Ishikawa (cell line): ENCODE measurements around the gene DAGLA.

Experiments
- CEBPB ChIP-seq: IDR thresholded peaks from 2 replicates; pipeline ENCODE4 v1.6.1; 2012
- CREB1 ChIP-seq: IDR thresholded peaks from 2 replicates; pipeline ENCODE4 v1.6.1; 2012; ENCODE audit warnings: low read depth
- EGR1 ChIP-seq: IDR thresholded peaks from 2 replicates; pipeline ENCODE4 v1.6.1; 2012
- EP300 ChIP-seq: IDR thresholded peaks from 2 replicates; pipeline ENCODE4 v1.6.1; 2012; ENCODE audit warnings: borderline replicate concordance
- FOXM1 ChIP-seq: IDR thresholded peaks from 2 replicates; pipeline ENCODE4 v1.6.1; 2012; ENCODE audit warnings: low read depth, borderline replicate concordance
- NFIC ChIP-seq: IDR thresholded peaks from 2 replicates; pipeline ENCODE4 v1.6.1; 2012
- RAD21 ChIP-seq: IDR thresholded peaks from 2 replicates; pipeline ENCODE4 v1.6.1; 2012; ENCODE audit warnings: low read depth
- TAF1 ChIP-seq: IDR thresholded peaks from 2 replicates; pipeline ENCODE4 v1.6.1; 2012; ENCODE audit warnings: low read depth, mild to moderate bottlenecking
- TEAD4 ChIP-seq: IDR thresholded peaks from 2 replicates; pipeline ENCODE4 v1.6.1; 2012
- YY1 ChIP-seq: IDR thresholded peaks from 2 replicates; pipeline ENCODE4 v1.6.1; 2012; ENCODE audit warnings: low read depth
- ZBTB7A ChIP-seq: IDR thresholded peaks from 2 replicates; pipeline ENCODE4 v1.6.1; 2012; ENCODE audit warnings: low read depth
- TF ChIP-seq, protein P1 (sequence below): IDR thresholded peaks from 2 replicates; pipeline ENCODE4 v1.6.1; 2012
- TF ChIP-seq, protein P2 (sequence below): IDR thresholded peaks from 2 replicates; pipeline ENCODE4 v1.6.1; 2012
- TF ChIP-seq, protein P3 (sequence below): IDR thresholded peaks from 2 replicates; pipeline ENCODE4 v1.6.1; 2012; ENCODE audit warnings: low read depth, mild to moderate bottlenecking

DNA sequence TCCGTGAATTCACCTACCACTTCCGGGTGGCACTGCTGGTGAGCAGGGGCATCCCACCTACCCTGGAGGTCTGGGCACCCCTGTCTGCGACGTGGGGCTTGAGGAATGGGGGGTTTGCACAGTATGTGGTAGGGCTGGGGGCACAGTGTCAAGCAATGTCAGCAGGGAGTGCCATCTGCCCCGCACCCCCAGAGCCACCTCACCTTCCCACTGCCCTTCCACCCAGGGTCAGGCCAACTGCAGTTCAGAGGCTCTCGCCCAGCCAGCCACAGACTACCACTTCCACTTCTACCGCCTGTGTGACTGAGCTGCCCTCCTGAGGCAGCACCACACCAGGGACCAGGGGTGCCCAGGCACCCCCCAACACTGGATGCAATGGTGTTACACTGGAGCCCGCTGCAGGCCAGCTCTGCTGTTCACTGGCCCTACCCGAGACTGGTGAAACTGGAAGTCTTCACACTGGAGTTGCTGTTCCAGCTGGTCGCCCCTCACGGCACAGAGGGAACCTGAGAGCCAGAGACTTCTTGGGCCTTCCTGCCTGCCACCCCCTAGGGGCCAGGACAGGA is 105.7 kb downstream of the DAGLA start:
- TF ChIP-seq, protein P1, sequence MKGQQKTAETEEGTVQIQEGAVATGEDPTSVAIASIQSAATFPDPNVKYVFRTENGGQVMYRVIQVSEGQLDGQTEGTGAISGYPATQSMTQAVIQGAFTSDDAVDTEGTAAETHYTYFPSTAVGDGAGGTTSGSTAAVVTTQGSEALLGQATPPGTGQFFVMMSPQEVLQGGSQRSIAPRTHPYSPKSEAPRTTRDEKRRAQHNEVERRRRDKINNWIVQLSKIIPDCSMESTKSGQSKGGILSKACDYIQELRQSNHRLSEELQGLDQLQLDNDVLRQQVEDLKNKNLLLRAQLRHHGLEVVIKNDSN, result no peak
- TF ChIP-seq EGR1 (no peak), RAD21 (no peak), EP300 (no peak), YY1 (no peak), TAF1 (no peak), TEAD4 (no peak), ZBTB7A (no peak), CREB1 (no peak), NFIC (no peak), CEBPB (no peak), FOXM1 (no peak)
- TF ChIP-seq, protein P2, sequence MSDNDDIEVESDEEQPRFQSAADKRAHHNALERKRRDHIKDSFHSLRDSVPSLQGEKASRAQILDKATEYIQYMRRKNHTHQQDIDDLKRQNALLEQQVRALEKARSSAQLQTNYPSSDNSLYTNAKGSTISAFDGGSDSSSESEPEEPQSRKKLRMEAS, result no peak
- TF ChIP-seq, protein P3, sequence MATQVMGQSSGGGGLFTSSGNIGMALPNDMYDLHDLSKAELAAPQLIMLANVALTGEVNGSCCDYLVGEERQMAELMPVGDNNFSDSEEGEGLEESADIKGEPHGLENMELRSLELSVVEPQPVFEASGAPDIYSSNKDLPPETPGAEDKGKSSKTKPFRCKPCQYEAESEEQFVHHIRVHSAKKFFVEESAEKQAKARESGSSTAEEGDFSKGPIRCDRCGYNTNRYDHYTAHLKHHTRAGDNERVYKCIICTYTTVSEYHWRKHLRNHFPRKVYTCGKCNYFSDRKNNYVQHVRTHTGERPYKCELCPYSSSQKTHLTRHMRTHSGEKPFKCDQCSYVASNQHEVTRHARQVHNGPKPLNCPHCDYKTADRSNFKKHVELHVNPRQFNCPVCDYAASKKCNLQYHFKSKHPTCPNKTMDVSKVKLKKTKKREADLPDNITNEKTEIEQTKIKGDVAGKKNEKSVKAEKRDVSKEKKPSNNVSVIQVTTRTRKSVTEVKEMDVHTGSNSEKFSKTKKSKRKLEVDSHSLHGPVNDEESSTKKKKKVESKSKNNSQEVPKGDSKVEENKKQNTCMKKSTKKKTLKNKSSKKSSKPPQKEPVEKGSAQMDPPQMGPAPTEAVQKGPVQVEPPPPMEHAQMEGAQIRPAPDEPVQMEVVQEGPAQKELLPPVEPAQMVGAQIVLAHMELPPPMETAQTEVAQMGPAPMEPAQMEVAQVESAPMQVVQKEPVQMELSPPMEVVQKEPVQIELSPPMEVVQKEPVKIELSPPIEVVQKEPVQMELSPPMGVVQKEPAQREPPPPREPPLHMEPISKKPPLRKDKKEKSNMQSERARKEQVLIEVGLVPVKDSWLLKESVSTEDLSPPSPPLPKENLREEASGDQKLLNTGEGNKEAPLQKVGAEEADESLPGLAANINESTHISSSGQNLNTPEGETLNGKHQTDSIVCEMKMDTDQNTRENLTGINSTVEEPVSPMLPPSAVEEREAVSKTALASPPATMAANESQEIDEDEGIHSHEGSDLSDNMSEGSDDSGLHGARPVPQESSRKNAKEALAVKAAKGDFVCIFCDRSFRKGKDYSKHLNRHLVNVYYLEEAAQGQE, result no peak
